ENCODE measurements around the gene DNLZ. TPM values are rescaled to one million over a fixed set of nuclear protein-coding genes. Genes with fewer than 3 reads are reported as not detected.
"Not testable (repeated sequence)": the region's sequence is repeated elsewhere in the genome, so short reads cannot be mapped to it uniquely, and the experiment has no call there.

Gene DNLZ
- 7.4 TPM for polyA plus RNA-seq (ENCODE audit: insufficient read length)

- DNase-seq (ENCODE audit: low read depth) = peak; percentile 63
Measured at GRCh38 chr9:136363106-136363948, at the start of gene DNLZ. TSS of gene DNLZ (minus strand) at chr9:136363744. CDS start at chr9:136363714, 30 bp downstream.

GRCh38 chr9:136412962-136413361, 49.4 kb upstream of the DNLZ start:
- no peak for DNase-seq (ENCODE audit: low read depth)

DNA sequence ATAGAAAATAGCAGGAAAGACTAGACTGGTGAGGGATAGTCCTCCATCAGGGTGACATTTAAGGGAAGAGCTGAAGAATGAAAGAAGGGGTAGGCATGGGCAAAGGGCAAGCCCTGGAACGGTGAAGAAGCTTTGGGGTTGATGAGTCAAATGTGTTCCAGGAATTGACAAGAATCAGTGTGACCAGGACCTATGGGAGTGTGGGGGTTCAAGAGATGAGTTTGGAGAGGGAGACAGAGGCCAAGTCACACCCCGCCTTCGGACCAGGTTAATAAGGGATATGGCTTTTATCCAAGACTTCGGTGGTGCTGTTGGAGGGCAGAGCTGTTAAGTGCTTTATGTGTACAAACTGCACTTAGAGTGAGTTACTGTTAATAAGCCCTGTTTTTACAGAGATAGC, 47.8 kb upstream of the DNLZ start:
- DNase-seq (ENCODE audit: low read depth) = no peak

GRCh38 chr9:136410500-136411287, 47.1 kb upstream of the DNLZ start, which contains the start of the genes ENTR1 and PMPCA:
TSS of gene ENTR1 (minus strand) at chr9:136410614. CDS start at chr9:136410397, 217 bp downstream.
TSS of gene PMPCA (plus strand) at chr9:136410658. CDS start at chr9:136410669, 11 bp downstream.
- DNase-seq (ENCODE audit: low read depth) = peak; percentile 62

DNA sequence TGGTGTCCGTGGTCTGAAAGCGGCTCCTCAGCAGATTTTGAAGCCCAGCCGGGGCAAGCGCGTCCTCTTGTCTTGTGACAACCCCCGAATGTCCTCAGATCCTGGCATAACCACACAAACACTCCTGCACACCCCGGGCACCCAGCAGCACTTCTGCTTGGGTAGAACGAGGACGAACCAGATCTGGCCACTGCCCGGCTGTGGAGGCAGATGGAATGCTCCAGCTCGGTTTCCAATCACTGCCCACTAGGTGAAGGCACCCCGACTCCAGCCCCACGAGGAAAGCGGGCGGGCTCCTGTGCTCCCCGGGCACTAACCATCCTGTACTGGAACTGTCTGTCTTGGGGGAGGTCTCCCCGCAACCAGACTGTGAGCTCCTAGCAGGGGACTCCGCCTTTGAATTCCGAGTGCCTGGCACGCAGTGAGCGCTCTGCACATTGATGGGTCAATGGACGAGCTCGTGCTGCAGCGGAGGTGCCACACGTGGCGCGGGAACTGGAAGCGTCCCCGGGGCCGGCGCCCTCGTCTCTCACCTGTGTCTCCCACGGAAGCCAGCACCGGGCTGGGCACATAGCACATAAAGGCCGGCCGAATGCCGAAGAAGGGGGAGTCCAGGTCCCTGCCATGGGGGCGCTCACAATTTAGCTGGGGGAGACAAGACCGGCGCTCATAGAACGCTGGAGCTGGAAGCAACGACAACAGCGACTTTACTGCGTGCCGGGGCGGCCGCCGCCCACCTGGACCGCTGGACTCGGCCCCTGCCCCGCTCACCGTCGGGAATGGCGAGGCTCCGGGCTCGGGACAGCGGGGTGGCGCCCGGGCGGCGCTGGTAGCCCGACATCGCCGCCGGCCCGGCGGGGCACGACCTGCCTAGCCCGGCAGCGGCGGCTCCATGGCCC, 46.3 kb upstream of the DNLZ start:
- no peak for DNase-seq (ENCODE audit: low read depth)

DNA sequence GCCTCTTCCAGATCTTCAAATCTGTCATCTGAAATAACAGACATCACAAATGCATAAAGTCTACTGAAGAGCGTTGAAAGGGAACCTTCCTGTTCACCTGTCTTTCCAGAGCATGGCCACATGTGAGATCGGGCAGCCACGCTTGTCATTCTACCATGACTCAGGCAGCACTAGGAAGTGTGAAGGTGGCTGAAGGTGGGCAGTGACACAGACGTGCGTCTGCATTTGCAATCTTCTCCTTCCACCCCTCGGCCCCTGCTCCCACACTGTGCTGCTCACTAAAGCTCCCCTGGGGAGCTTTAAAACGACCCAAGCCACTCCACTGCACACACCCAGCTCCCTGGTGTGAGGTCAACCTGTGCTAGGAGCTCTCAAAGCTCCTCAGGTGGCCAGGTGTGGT, 44.4 kb upstream of the DNLZ start:
- no peak for DNase-seq (ENCODE audit: low read depth)

DNA sequence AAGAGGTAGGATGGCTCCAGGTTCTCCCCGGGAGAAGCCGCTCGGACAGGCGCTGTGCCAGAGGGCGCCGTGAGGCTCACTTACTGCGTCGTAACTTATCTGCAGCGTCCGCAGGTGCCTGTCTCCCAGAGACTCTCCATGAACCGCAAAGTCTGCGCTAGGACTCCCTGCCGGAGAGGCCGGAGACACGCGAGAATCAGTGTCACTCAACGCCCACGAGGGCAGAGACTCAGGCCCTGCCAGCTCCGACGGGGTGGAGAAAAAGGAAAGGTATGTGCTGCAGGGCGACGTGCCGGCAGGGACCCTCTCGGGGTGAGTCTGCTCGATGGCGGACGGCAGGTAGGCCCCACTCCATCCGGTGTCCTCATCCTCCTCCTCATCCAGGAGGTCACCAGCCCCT, 43.5 kb upstream of the DNLZ start:
- not testable (repeated sequence) for DNase-seq (ENCODE audit: low read depth)

DNA sequence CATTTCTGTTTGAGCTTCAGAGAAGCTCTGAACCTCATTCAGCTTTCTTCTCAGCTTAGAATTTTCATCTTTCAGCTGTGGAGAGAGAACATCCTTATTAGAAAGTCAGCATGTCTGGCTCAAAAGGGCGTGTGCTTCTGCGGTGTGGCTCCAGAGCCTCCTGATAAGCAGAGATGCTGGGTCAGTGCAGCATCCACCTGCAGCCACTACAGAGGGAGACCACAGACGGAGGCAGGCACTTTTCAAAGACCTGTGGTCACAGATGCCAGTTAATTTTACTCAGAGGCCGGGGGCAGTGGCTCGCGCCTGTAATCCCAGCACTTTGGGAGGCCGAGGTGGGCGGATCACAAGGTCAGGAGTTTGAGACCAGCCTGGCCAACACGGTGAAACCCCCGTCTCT, 42.4 kb upstream of the DNLZ start:
- not testable (repeated sequence) for DNase-seq (ENCODE audit: low read depth)

- DNase-seq (ENCODE audit: low read depth) = no peak
Measured at GRCh38 chr9:136405481-136405880, 41.9 kb upstream of the DNLZ start.

GRCh38 chr9:136404801-136405136, 41.2 kb upstream of the DNLZ start:
- DNase-seq (ENCODE audit: low read depth) = no peak

- no peak for DNase-seq (ENCODE audit: low read depth)
Measured at GRCh38 chr9:136403915-136404800, 40.6 kb upstream of the DNLZ start.

DNA sequence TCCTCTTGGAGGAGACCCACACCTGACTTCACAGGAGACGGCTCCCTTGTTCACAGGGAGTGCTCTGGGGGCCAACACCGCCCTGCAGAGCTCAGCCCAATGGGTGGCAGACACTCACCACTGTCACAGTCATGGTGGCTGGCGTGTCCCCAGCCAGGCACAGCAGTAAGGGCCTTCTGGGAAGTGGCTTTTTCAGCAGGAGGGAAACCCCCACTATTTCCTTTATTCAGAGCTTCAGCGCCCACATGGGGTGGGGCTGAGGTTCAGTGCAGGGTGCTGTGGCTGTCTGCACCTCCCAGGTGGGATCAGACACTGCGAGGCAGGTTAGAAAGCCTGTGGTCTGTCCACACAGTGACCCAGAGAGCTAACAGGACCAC, 40.0 kb upstream of the DNLZ start:
- no peak for DNase-seq (ENCODE audit: low read depth)

DNA sequence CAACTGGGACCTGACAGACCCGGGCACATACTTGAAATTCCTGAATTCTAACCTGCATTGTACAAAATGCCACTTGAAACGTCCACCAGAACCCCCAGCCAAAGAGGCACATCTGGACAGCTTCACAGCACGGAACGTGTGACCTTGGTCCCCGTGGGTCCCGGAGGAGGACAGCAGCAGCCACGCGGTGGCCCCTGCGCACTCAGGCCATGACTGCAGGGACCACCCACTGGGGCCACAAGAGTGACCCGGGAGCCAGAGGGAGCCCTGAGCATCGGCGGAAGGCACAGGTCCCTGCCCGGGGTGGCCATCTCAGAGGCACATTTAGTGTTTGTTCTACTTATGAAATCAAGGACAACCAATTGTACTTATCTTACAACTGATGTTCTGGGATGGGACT, 38.5 kb upstream of the DNLZ start:
- DNase-seq (ENCODE audit: low read depth) = no peak

GRCh38 chr9:136401173-136401922, 37.8 kb upstream of the DNLZ start:
- DNase-seq (ENCODE audit: low read depth) = no peak

DNA sequence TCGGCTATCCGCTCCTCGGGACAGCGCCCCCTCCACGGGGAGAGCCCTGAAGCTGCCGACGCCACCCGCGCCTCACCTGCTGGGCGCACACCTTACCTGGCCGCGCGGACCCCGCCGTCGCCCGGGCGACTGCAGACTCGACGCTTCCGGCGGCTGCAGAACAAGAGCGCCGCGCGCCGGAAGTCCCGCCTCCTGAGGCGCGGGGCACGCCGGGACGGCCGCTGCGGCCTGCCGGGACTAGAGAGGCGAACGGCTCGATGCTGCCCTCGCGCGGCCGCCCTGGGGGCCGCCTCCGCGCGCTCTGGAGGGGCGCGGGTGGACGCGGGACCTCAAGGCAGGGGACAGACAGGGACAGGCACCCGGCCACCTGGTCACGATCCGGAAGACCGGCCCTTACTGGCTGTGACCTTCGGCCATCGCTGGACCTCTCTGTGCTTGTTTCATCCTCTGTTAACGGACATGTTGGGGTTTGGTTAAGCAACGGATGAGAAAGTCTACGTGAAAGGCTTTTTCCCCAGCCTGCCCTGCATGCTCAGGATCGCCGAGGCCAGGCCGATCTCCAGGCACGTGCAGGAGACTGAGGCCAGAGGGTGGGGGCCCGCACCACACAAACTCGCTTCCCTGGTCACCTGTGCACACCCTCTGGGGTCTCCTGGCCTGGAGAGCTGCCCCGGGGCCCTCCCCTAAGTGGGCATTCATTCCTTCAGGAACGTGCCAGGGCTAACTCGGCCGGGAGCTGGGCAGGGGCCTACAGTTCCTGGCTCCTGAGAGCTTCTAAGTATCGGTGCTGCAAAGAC, 36.7 kb upstream of the DNLZ start, which contains the start of gene SNAPC4:
Gene SNAPC4 (minus strand): TSS at position 133 of the 797 bp plus-strand sequence. CDS start 1,742 bp downstream, outside the sequence.
- peak; percentile 62 for DNase-seq (ENCODE audit: low read depth)

DNA sequence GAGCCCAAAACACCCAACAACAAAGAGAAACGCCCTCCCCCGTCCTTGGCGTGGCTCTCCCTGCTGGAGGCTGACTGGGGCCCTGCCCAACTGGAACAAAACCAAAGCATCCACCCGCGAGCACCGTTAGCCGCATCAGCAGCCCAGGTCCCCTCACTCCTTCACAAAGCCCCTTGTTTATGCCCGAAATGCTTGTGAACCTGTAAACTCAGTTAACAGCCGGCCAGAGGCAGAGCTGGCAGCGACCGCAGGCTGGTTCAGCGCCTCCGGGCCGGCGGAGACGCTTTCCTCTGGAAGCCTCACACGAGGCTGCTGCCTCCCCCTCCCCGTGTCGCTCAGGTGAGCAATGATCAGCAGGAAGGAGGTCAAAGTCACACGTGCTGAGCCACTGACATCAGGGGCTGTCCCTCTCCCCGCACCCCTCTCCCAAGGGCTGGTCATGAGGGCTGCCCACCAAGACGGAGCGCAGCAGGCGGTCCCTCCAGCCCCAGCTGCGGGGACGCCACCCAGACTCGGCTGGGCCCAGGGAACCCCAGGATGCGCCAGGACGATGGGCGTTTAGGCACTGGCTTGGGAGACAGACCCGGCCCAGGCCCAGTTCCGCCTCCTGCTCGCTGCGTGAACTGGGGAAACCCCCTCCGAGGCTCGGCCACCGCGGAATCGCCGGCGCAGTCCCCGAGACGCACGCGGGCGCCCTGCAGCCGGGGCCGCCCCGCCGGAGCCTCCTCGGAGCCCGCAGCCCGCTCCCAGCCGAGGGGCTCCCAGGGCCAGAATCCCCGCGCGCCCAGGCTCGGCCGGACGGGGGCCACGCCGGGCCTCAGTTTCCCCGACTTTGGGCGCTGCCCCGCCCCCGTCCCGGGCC, 35.9 kb upstream of the DNLZ start:
- no peak for DNase-seq (ENCODE audit: low read depth)

- no peak for DNase-seq (ENCODE audit: low read depth)
Measured at GRCh38 chr9:136398286-136398685, 34.7 kb upstream of the DNLZ start.

DNA sequence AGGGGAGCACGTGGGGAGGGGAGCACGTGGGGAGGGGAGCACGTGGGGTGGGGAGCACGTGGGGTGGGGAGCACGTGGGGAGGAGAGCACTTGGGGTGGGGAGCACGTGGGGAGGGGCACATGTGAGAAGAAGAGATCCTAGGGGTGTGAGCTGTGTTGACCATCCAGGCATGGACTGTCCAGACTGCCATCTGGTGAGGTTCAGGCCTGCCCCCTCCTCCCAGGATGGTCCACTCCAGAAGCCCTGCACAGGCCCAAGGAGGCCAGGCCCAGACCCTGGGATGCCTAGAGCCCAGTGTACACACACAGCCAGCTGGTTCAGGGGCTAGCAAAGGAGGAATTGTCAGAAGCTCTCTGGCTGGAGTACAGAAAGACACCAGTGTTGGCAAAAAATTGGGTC, 34.1 kb upstream of the DNLZ start:
- DNase-seq (ENCODE audit: low read depth) = no peak
